Neural cell (in vitro differentiated cells): ENCODE measurements around the gene EMC10. TPM values are rescaled to one million over a fixed set of nuclear protein-coding genes. Genes with fewer than 3 reads are reported as not detected.

Experiments
- H2AFZ ChIP-seq: fragments of 200-600, 300-800 bp; sonication (generic), shearing (Covaris generic); 2 replicates; pipeline ENCODE4 v1.6.0; 2014; ENCODE audit warnings: low read depth, mild to moderate bottlenecking, antibody characterized with exemption, low read length, moderate library complexity
- H3F3A ChIP-seq: fragments of 200-600 bp; shearing (Covaris generic); 2 replicates; pipeline ENCODE4 v1.6.1; 2016; ENCODE audit warnings: mild to moderate bottlenecking, moderate library complexity, mixed read lengths, antibody characterized with exemption, low read length; ENCODE audit not compliant: insufficient read depth, poor library complexity, severe bottlenecking
- H3K27ac ChIP-seq: fragments of 200-600, 300-800 bp; sonication (generic), shearing (Covaris generic); 2 replicates; pipeline ENCODE4 v1.5.1; 2014; ENCODE audit warnings: mild to moderate bottlenecking, low read length, moderate library complexity
- H3K27me3 ChIP-seq: fragments of 300-800, 200-600 bp; sonication (generic), shearing (Covaris generic); 2 replicates; pipeline ENCODE4 v1.6.0; 2014; ENCODE audit warnings: mild to moderate bottlenecking, low read depth, low read length, moderate library complexity; ENCODE audit not compliant: insufficient read depth
- H3K36me3 ChIP-seq: fragments of 300-800, 200-600 bp; sonication (generic), shearing (Covaris generic); 2 replicates; pipeline ENCODE4 v1.5.1; 2014; ENCODE audit warnings: mild to moderate bottlenecking, antibody characterized with exemption, low read length, moderate library complexity; ENCODE audit not compliant: insufficient read depth
- H3K4me2 ChIP-seq: fragments of 300-800, 200-600 bp; sonication (generic), shearing (Covaris generic); 2 replicates; pipeline ENCODE4 v1.6.0; 2014; ENCODE audit warnings: mild to moderate bottlenecking, low read length
- H3K4me3 ChIP-seq: fragments of 300-800, 200-600 bp; sonication (generic), shearing (Covaris generic); 2 replicates; pipeline ENCODE4 v1.5.1; 2014; ENCODE audit warnings: mild to moderate bottlenecking, low read length, moderate library complexity
- H3K79me2 ChIP-seq: fragments of 200-600 bp; shearing (Covaris generic); replicated peaks from 2 replicates; pipeline ENCODE4 v1.6.0; 2014; ENCODE audit warnings: mild to moderate bottlenecking, low read length, moderate library complexity; ENCODE audit not compliant: insufficient read depth
- H3K9ac ChIP-seq: fragments of 300-800, 200-600 bp; sonication (generic), shearing (Covaris generic); 2 replicates; pipeline ENCODE4 v1.6.1; 2016; ENCODE audit warnings: mild to moderate bottlenecking, low read length, mixed read lengths
- H3K9me2 ChIP-seq: fragments of 200-600 bp; shearing (Covaris generic); 2 replicates; pipeline ENCODE4 v1.6.1; 2016; ENCODE audit warnings: mild to moderate bottlenecking, low read length, mixed read lengths; ENCODE audit not compliant: insufficient read depth
- H3K9me3 ChIP-seq: fragments of 200-600, 300-800 bp; sonication (generic), shearing (Covaris generic); 2 replicates; pipeline ENCODE4 v1.6.1; 2016; ENCODE audit warnings: mild to moderate bottlenecking, mixed run types, low read length, moderate library complexity, mixed read lengths
- H4K20me1 ChIP-seq: fragments of 200-600 bp; shearing (Covaris generic); 2 replicates; pipeline ENCODE4 v1.6.1; 2016; ENCODE audit warnings: mild to moderate bottlenecking, mixed run types; ENCODE audit not compliant: insufficient read depth
- EP300 ChIP-seq: fragments of 450-650 bp; conservative IDR thresholded peaks from 2 replicates; pipeline ENCODE4 v1.6.1; 2014; ENCODE audit warnings: antibody characterized with exemption, mild to moderate bottlenecking, moderate library complexity; ENCODE audit not compliant: poor library complexity, severe bottlenecking
- EZH2 ChIP-seq: fragments of 200-600, 300-800 bp; shearing (Covaris generic), sonication (generic); IDR thresholded peaks from 2 replicates; pipeline ENCODE4 v1.6.1; 2014; ENCODE audit warnings: antibody characterized with exemption, low read length, borderline replicate concordance, mild to moderate bottlenecking; ENCODE audit not compliant: insufficient read depth, poor library complexity, severe bottlenecking
- MXI1 ChIP-seq: fragments of 450-650 bp; conservative IDR thresholded peaks from 2 replicates; pipeline ENCODE4 v1.6.1; 2014; ENCODE audit warnings: antibody characterized with exemption, mild to moderate bottlenecking; ENCODE audit not compliant: poor library complexity, severe bottlenecking
- POLR2AphosphoS5 ChIP-seq: IDR thresholded peaks from 2 replicates; pipeline ENCODE4 v1.6.1; 2012
- RAD21 ChIP-seq: fragments of 450-650 bp; conservative IDR thresholded peaks from 2 replicates; pipeline ENCODE4 v1.6.1; 2014; ENCODE audit warnings: antibody characterized with exemption, mild to moderate bottlenecking, moderate library complexity
- SMC3 ChIP-seq: fragments of 450-650 bp; conservative IDR thresholded peaks from 2 replicates; pipeline ENCODE4 v1.6.1; 2014; ENCODE audit warnings: antibody characterized with exemption, mild to moderate bottlenecking, moderate library complexity; ENCODE audit not compliant: poor library complexity
- TAF1 ChIP-seq: IDR thresholded peaks from 2 replicates; pipeline ENCODE4 v1.6.1; 2012; ENCODE audit warnings: low read depth
- polyA plus RNA-seq: library from polyadenylated mRNA; depleted of rRNA; stranded (reverse); fragments of >200 nt; gene quantifications from 2 replicates; pipeline ENCODE4 v1.2.3, GENCODE V29; 2014
- TF ChIP-seq, protein P1 (sequence below): fragments of 450-650 bp; IDR thresholded peaks from 2 replicates; pipeline ENCODE4 v1.5.1; 2014; ENCODE audit warnings: antibody characterized with exemption, mild to moderate bottlenecking, moderate library complexity; ENCODE audit not compliant: poor library complexity, severe bottlenecking
- TF ChIP-seq, protein P2 (sequence below): IDR thresholded peaks from 2 replicates; pipeline ENCODE4 v1.6.1; 2012; ENCODE audit warnings: borderline replicate concordance

The EMC10 gene
- polyA plus RNA-seq, 1 donor from 2014 or later: 233 TPM

DNA sequence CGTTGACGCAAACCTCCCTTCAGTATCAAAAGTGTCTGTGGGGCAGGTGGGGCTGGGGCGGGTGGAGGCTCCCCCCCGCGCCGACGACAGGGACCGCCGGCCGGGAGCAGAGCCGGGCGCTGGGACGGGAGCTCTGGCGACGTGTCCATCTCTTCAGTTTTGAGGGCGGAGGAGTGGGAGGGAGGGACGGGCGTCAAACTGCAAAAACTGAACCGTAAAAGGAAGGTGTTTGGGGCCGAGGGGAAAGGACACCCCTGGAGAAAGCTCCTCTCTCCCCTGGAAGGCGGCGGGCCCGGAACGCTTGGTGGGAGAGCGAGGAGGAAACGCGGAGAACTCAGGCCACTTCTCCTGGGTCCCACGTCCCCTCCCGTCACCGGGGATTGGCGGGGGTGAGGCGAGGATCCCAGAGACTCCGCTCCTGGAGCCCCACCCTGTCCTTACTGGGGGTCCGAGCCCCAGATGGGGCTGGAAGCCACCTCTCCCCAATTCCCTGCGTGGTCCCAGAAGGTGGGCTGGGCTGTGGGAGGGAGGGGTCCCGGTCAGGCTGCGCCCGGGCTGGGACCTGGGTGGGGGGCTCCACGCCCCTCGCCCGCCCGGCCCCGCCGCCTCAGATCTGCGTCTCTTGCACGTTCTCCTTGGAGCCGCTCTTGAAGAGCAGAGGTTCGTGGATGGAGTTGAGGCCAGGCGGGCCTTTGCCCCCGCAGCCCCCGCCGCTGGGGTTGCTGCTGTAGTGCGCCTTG lies 40.8 kb downstream of the EMC10 start:
- Histone ChIP-seq H3K9me2 (no peaks in the 10 kb centered on the region), H4K20me1 (no peaks in the 10 kb centered on the region), H3K27me3 (no peaks in the 10 kb centered on the region), H3K4me2 (no peak overlapping the region), H2AFZ (no peak overlapping the region), H3K79me2 (no peaks in the 10 kb centered on the region), H3K9ac (no peak overlapping the region), H3K36me3 (peaks cover 10% of the 10 kb centered on the region), H3K4me3 (no peak overlapping the region), H3K27ac (no peak overlapping the region), H3F3A (no peaks in the 10 kb centered on the region), H3K9me3 (peaks cover 5% of the 10 kb centered on the region)
- TF ChIP-seq MXI1 (no peak), POLR2AphosphoS5 (no peak), EP300 (no peak), SMC3 (no peak), EZH2 (no peak), RAD21 (no peak), TAF1 (no peak)
- TF ChIP-seq, protein P1, sequence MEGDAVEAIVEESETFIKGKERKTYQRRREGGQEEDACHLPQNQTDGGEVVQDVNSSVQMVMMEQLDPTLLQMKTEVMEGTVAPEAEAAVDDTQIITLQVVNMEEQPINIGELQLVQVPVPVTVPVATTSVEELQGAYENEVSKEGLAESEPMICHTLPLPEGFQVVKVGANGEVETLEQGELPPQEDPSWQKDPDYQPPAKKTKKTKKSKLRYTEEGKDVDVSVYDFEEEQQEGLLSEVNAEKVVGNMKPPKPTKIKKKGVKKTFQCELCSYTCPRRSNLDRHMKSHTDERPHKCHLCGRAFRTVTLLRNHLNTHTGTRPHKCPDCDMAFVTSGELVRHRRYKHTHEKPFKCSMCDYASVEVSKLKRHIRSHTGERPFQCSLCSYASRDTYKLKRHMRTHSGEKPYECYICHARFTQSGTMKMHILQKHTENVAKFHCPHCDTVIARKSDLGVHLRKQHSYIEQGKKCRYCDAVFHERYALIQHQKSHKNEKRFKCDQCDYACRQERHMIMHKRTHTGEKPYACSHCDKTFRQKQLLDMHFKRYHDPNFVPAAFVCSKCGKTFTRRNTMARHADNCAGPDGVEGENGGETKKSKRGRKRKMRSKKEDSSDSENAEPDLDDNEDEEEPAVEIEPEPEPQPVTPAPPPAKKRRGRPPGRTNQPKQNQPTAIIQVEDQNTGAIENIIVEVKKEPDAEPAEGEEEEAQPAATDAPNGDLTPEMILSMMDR: no peak
- TF ChIP-seq, protein P2, sequence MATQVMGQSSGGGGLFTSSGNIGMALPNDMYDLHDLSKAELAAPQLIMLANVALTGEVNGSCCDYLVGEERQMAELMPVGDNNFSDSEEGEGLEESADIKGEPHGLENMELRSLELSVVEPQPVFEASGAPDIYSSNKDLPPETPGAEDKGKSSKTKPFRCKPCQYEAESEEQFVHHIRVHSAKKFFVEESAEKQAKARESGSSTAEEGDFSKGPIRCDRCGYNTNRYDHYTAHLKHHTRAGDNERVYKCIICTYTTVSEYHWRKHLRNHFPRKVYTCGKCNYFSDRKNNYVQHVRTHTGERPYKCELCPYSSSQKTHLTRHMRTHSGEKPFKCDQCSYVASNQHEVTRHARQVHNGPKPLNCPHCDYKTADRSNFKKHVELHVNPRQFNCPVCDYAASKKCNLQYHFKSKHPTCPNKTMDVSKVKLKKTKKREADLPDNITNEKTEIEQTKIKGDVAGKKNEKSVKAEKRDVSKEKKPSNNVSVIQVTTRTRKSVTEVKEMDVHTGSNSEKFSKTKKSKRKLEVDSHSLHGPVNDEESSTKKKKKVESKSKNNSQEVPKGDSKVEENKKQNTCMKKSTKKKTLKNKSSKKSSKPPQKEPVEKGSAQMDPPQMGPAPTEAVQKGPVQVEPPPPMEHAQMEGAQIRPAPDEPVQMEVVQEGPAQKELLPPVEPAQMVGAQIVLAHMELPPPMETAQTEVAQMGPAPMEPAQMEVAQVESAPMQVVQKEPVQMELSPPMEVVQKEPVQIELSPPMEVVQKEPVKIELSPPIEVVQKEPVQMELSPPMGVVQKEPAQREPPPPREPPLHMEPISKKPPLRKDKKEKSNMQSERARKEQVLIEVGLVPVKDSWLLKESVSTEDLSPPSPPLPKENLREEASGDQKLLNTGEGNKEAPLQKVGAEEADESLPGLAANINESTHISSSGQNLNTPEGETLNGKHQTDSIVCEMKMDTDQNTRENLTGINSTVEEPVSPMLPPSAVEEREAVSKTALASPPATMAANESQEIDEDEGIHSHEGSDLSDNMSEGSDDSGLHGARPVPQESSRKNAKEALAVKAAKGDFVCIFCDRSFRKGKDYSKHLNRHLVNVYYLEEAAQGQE: no peak

DNA sequence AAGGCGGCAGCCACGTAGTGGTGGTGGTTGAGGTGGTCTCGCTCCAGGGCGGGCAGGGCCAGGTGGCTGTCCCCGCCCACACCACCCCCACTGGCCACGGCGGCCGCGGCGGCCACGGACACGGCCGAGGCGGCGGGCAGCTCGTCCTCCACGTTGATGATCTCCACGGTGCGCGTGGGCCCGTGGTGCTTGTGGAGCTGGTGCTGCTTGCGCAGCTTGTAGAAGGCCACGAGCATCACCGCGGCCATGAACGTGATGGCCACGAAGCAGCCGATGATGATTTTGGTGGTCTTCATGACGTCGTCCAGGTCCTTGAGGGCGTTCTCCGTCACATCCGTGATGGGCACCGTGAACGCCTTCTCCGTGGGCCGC lies 41.4 kb downstream of the EMC10 start:
- Histone ChIP-seq H2AFZ (no peak overlapping the region), H3K27me3 (no peaks in the 10 kb centered on the region), H3K4me2 (no peak overlapping the region), H3K79me2 (no peaks in the 10 kb centered on the region), H3K4me3 (no peak overlapping the region), H3K9ac (no peak overlapping the region), H4K20me1 (no peaks in the 10 kb centered on the region), H3F3A (no peaks in the 10 kb centered on the region), H3K27ac (no peak overlapping the region), H3K9me2 (no peaks in the 10 kb centered on the region), H3K9me3 (peaks cover 5% of the 10 kb centered on the region), H3K36me3 (peaks cover 10% of the 10 kb centered on the region)
- TF ChIP-seq, protein P2: no peak
- TF ChIP-seq POLR2AphosphoS5 (no peak), RAD21 (no peak), EZH2 (no peak), EP300 (no peak), TAF1 (no peak), MXI1 (no peak), SMC3 (no peak)
- TF ChIP-seq, protein P1: no peak
